ENCODE data around the gene SSBP3.
A peak's percentile ranks its signal among the peaks of the same experiment; 100 is the strongest.

Gene SSBP3

DNA sequence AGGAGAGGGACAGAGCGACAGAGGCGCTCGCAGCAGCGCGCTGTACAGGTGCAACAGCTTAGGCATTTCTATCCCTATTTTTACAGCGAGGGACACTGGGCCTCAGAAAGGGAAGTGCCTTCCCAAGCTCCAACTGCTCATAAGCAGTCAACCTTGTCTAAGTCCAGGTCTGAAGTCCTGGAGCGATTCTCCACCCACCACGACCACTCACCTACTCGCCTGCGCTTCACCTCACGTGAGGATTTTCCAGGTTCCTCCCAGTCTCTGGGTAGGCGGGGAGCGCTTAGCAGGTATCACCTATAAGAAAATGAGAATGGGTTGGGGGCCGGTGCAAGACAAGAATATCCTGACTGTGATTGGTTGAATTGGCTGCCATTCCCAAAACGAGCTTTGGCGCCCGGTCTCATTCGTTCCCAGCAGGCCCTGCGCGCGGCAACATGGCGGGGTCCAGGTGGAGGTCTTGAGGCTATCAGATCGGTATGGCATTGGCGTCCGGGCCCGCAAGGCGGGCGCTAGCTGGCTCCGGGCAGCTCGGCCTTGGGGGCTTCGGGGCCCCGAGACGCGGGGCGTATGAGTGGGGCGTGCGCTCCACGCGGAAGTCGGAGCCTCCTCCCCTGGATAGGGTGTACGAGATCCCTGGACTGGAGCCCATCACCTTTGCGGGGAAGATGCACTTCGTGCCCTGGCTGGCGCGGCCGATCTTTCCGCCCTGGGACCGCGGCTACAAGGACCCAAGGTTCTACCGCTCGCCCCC, 206.3 kb downstream of the SSBP3 start, which contains the start of the genes CYB5RL and MRPL37 (continued):
- no peak for TF ChIP-seq RARB (CRISPR knock-in tag; IDR thresholded peaks at IDR 0.05)

DNA sequence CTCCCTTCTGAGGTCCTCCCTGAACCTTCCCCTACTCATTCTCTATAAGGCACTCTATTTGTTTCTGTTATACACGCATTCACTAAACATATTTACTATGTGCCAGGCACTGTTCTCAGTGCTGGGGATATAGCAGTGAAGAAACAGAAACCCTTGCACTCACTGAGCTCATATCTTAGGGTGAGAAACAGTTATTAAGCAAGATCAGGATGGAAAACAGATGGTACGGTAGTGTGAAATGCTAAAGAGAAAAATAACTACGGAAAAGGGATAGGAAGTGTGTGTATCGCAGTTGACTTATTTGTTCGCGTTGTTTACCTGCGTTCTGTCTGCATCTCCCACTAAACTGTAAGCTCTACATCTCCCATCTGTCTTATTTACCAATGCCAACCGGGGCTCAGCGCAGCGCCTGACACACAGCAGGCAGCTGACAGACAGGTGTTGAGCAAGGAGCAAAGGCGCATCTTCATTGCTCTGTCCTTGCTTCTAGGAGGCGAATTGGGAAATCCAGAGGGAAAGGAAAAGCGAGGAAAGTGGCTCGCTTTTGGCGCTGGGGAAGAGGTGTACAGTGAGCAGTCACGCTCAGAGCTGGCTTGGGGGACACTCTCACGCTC, 206.9 kb downstream of the SSBP3 start:
- ATAC-seq: peak; percentile 7; the same call in 2 of the 3 replicates
- TF ChIP-seq PPARA (CRISPR knock-in tag; IDR thresholded peaks at IDR 0.05; ENCODE audit: borderline replicate concordance): no peak
- no peak for TF ChIP-seq BACH2 (CRISPR knock-in tag; IDR thresholded peaks at IDR 0.05; ENCODE audit: borderline replicate concordance)
- TF ChIP-seq ZNF70 (CRISPR knock-in tag; IDR thresholded peaks at IDR 0.05): no peak
- no peak for TF ChIP-seq TOX (CRISPR knock-in tag; IDR thresholded peaks at IDR 0.05; ENCODE audit: borderline replicate concordance)
- TF ChIP-seq CSDC2 (CRISPR knock-in tag; IDR thresholded peaks at IDR 0.05): no peak

- no peak for TF ChIP-seq ZNF8 (CRISPR knock-in tag; IDR thresholded peaks at IDR 0.05)
- no peak for TF ChIP-seq ESRRG (CRISPR knock-in tag; IDR thresholded peaks at IDR 0.05)
- no peak for TF ChIP-seq TCF4 (CRISPR knock-in tag; IDR thresholded peaks at IDR 0.05; ENCODE audit: borderline replicate concordance)
- TF ChIP-seq TSHZ2 (CRISPR knock-in tag; IDR thresholded peaks at IDR 0.05): no peak
- no peak for TF ChIP-seq PPARA (CRISPR knock-in tag; IDR thresholded peaks at IDR 0.05; ENCODE audit: borderline replicate concordance)
- TF ChIP-seq SNAI2 (CRISPR knock-in tag; IDR thresholded peaks at IDR 0.05): no peak
- TF ChIP-seq, protein P1, sequence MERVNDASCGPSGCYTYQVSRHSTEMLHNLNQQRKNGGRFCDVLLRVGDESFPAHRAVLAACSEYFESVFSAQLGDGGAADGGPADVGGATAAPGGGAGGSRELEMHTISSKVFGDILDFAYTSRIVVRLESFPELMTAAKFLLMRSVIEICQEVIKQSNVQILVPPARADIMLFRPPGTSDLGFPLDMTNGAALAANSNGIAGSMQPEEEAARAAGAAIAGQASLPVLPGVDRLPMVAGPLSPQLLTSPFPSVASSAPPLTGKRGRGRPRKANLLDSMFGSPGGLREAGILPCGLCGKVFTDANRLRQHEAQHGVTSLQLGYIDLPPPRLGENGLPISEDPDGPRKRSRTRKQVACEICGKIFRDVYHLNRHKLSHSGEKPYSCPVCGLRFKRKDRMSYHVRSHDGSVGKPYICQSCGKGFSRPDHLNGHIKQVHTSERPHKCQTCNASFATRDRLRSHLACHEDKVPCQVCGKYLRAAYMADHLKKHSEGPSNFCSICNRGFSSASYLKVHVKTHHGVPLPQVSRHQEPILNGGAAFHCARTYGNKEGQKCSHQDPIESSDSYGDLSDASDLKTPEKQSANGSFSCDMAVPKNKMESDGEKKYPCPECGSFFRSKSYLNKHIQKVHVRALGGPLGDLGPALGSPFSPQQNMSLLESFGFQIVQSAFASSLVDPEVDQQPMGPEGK (CRISPR knock-in tag; IDR thresholded peaks at IDR 0.05; ENCODE audit: borderline replicate concordance): no peak
- no peak for TF ChIP-seq BACH2 (CRISPR knock-in tag; IDR thresholded peaks at IDR 0.05; ENCODE audit: borderline replicate concordance)
- no peak for TF ChIP-seq ZNF70 (CRISPR knock-in tag; IDR thresholded peaks at IDR 0.05)
- no peak for TF ChIP-seq TOX (CRISPR knock-in tag; IDR thresholded peaks at IDR 0.05; ENCODE audit: borderline replicate concordance)
- no peak for TF ChIP-seq CSDC2 (CRISPR knock-in tag; IDR thresholded peaks at IDR 0.05)
- TF ChIP-seq, protein P2, sequence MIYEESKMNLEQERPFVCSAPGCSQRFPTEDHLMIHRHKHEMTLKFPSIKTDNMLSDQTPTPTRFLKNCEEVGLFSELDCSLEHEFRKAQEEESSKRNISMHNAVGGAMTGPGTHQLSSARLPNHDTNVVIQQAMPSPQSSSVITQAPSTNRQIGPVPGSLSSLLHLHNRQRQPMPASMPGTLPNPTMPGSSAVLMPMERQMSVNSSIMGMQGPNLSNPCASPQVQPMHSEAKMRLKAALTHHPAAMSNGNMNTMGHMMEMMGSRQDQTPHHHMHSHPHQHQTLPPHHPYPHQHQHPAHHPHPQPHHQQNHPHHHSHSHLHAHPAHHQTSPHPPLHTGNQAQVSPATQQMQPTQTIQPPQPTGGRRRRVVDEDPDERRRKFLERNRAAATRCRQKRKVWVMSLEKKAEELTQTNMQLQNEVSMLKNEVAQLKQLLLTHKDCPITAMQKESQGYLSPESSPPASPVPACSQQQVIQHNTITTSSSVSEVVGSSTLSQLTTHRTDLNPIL (CRISPR knock-in tag; IDR thresholded peaks at IDR 0.05; ENCODE audit: low read depth): no peak
- TF ChIP-seq ZNF565 (CRISPR knock-in tag; conservative IDR thresholded peaks at IDR 0.05; ENCODE audit: low read depth): no peak
- no peak for ATAC-seq
Observed at GRCh38 chr1:54193453-54193852, 212.7 kb downstream of the SSBP3 start.

- no peak for ATAC-seq
- TF ChIP-seq, protein P2 (CRISPR knock-in tag; IDR thresholded peaks at IDR 0.05; ENCODE audit: low read depth): no peak
- TF ChIP-seq ZFP30 (CRISPR knock-in tag; IDR thresholded peaks at IDR 0.05) (no peak), ZNF8 (CRISPR knock-in tag; IDR thresholded peaks at IDR 0.05) (no peak), SNAI2 (CRISPR knock-in tag; IDR thresholded peaks at IDR 0.05) (no peak), ZC3H10 (CRISPR knock-in tag; IDR thresholded peaks at IDR 0.05) (no peak), ZNF565 (CRISPR knock-in tag; conservative IDR thresholded peaks at IDR 0.05; ENCODE audit: low read depth) (no peak), GLIS3 (CRISPR knock-in tag; IDR thresholded peaks at IDR 0.05) (no peak), ARNTL (CRISPR knock-in tag; IDR thresholded peaks at IDR 0.05; ENCODE audit: borderline replicate concordance, low read depth) (no peak), TSHZ2 (CRISPR knock-in tag; IDR thresholded peaks at IDR 0.05) (no peak), ZNF70 (CRISPR knock-in tag; IDR thresholded peaks at IDR 0.05) (no peak), ISL1 (CRISPR knock-in tag; IDR thresholded peaks at IDR 0.05) (no peak), TCF4 (CRISPR knock-in tag; IDR thresholded peaks at IDR 0.05; ENCODE audit: borderline replicate concordance) (no peak), CSDC2 (CRISPR knock-in tag; IDR thresholded peaks at IDR 0.05) (no peak), PPARA (CRISPR knock-in tag; IDR thresholded peaks at IDR 0.05; ENCODE audit: borderline replicate concordance) (no peak)
- TF ChIP-seq, protein P3, sequence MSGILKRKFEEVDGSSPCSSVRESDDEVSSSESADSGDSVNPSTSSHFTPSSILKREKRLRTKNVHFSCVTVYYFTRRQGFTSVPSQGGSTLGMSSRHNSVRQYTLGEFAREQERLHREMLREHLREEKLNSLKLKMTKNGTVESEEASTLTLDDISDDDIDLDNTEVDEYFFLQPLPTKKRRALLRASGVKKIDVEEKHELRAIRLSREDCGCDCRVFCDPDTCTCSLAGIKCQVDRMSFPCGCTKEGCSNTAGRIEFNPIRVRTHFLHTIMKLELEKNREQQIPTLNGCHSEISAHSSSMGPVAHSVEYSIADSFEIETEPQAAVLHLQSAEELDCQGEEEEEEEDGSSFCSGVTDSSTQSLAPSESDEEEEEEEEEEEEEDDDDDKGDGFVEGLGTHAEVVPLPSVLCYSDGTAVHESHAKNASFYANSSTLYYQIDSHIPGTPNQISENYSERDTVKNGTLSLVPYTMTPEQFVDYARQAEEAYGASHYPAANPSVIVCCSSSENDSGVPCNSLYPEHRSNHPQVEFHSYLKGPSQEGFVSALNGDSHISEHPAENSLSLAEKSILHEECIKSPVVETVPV (CRISPR knock-in tag; IDR thresholded peaks at IDR 0.05): no peak
Observed at GRCh38 chr1:54191525-54191924, 214.7 kb downstream of the SSBP3 start.

All from SK-N-SH treated with all-trans-retinoic acid at 6 μM for 48 hours (cell line).